CD4-positive, alpha-beta T cell treated with Interleukin-17A for 1 hour (primary cell): ENCODE measurements around the gene HOPX.
"Not testable (repeated sequence)": the region's sequence is repeated elsewhere in the genome, so short reads cannot be mapped to it uniquely, and the experiment has no call there.

Source experiments
- DNase-seq: peaks from one replicate; pipeline ENCODE4 v3.0.0-alpha.2; 2020

HOPX gene

DNA sequence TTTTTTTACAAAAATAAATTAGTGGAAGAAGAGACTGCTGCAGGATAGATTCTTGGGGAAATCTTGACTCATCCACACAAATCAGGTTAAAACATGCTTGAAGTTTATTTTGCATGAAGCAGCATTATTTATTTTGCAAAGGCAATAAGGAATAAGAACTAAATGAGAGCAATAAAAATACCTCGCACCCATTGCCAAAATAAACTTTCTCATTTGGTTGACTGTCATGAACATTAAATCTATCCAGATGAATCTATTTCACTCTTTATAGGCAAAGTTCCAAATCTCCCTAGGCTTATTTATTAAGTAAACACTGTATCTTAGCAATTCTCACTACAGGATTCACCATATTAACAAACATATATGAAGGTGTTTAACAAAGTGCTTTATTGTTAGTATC, 58.9 kb downstream of the HOPX start:
- DNase-seq = no peak

- DNase-seq = no peak
Observed at GRCh38 chr4:56619816-56620215, 61.3 kb downstream of the HOPX start.

DNA sequence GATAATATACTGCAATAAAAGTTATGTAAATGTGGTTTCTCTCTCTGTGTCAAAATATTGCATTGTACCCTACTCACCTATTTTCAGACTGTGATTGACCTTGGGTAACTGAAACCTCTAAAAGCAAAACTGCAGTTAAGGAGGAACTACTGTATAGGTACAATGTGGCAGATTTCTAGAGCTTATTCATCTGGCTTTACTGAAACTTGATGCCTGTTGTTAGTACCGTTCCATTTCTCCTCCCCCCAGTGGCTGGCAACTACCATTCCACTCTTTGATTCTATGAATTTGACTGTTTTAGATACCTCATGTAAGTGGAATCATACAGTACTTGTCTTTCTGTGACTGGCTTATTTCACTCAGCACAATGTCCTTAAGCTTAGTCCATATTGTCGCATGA, 61.9 kb downstream of the HOPX start:
- no peak for DNase-seq

DNA sequence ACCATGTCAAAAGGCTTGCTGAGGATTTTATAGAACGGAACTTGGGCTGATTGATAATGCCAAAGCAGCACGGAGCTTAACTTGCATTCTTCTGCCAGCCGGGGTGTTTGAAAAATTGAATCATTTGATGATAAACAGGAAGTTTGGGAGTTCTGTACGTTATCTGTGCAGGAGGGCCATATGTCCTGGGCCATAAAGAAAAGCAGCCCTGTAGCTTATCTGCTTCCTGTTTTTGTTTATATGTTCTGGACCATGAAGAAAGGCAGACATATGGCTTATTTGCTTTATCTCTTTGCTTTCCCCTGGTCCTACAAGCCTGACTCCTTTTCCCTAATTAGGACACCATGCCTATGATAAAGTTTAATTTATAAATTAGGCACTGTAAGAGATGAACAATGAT, 62.4 kb downstream of the HOPX start:
- no peak for DNase-seq

GRCh38 chr4:56613101-56613862, 67.8 kb downstream of the HOPX start:
- no peak for DNase-seq

- no peak for DNase-seq
Observed at GRCh38 chr4:56612282-56612681, 68.8 kb downstream of the HOPX start.

DNA sequence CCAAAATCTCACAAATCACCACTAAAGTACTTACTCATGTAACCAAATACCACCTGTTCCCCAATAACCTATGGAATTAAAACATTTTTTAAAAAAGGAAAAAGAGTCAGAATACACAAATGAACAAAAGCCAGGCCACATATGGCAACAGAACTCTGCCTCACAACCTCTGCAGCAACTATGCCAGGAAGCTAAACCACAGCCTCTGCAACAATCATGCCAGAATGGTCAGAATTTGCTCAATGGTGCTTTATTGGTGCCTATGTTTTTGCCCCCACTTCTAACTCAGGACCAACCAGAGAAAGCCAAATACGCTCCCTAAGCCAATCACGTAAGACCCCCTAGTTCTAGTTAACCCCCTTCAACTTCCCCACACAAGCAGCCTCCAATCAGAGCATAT, 69.6 kb downstream of the HOPX start:
- no peak for DNase-seq

GRCh38 chr4:56610170-56610569, 70.9 kb downstream of the HOPX start:
- not testable (repeated sequence) for DNase-seq

DNA sequence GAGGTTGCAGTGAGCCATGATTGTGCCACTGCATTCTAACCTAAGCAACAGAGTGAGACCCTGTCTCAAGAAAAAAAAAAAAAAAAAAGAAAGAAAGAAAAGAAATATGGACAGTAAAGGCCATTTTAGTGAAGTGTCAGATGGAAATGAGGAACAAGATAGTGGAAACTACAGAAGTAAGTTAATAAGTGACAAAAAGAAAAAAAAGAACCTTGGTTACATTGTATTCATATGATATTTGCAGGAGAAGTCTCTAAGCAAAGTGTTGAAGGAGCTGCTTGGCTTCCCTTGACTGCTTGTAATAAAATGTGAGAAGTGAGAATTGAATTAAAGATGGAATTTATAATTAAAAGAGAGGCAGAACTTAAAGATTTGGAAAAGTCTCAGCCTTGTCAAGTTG, 73.2 kb downstream of the HOPX start:
- DNase-seq = no peak

DNA sequence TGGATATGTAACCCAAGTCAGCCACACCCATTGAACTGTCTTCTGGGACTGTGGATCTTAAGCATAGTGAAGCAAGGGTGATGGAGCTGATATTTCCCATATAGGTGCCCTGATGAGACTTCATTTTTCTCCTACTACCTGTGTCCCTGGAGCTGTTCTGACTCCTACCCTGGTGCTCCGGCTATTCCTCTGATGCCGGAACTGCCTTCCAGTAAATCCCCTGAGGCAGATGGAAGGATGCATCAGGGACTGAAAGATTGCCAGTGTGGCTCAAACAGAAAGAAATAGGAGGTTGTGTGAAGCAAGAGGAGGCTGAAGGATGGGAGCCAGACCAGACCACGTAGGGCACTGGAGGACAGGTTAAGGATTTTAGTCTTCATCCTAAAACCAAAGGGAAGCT, 74.7 kb downstream of the HOPX start:
- no peak for DNase-seq

GRCh38 chr4:56605464-56605863, 75.6 kb downstream of the HOPX start:
- not testable (repeated sequence) for DNase-seq

DNA sequence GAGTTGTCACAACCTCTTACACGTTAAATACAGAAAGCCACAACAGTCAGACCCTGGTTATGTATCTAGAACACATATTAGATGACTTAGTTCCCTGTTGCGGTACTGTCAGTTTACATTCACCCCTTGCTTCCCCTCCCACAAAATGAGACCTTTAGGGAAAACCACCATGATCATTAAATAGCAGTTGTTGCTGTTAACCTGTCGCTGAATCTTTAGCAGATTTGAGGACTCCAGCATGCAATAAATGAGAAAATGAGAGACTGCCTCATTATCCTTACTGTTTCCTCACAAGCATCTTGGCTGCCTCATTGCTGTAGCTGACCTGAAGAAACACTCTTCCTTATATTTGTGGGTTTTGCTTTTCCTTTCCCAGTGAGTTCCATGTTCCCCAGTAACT, 77.8 kb downstream of the HOPX start:
- DNase-seq = no peak
